GM12878 (cell line): ENCODE measurements around the gene CDYL2. TPM values are rescaled to one million over a fixed set of nuclear protein-coding genes. Genes with fewer than 3 reads are reported as not detected.

Experiments used
- ATAC-seq: fragments of 200-7000 bp; cut with Tn5 transposase; 3 replicates; pipeline ENCODE4 v1.9.1; 2020; ENCODE audit warnings: mild to moderate bottlenecking, moderate library complexity
- BruUV-seq: library from RNA; stranded (reverse); fragments of 400-500 nt; replicated peaks from 2 replicates; lab custom pipeline; 2021; lab: Mats Ljungman, UMichigan
- CTCF ChIA-PET: fragments of 300-600 bp; sonication (Branson Sonifier 250); formaldehyde crosslinking; extraction: SDS; loops from one replicate; lab custom pipeline; 2021; ENCODE audit warnings: inconsistent platforms; lab: Yijun Ruan, JAX
- POLR2A ChIA-PET: fragments of 350-600 bp; formaldehyde crosslinking; extraction: SDS; loops from one replicate; lab custom pipeline; 2021; ENCODE audit warnings: inconsistent platforms; lab: Charles Lee
- RAD21 ChIA-PET: fragments of 300-600 bp; sonication (Branson Sonifier 250); formaldehyde crosslinking; loops from one replicate; lab custom pipeline; 2023; ENCODE audit warnings: antibody characterized with exemption; ENCODE audit not compliant: unreplicated experiment; lab: Charles Lee
- SMC1A ChIA-PET: fragments of 300-600 bp; sonication (Branson Sonifier 250); formaldehyde crosslinking; loops from one replicate; lab custom pipeline; 2023; ENCODE audit not compliant: unreplicated experiment, uncharacterized antibody; lab: Charles Lee
- DNase-seq: peaks from one replicate; pipeline ENCODE4 v3.0.0-alpha.2; 2011; ENCODE audit warnings: low read depth, low spot score
- FAIRE-seq: peaks from 3 replicates; lab custom pipeline; 2011; peaks lifted over from hg19 to GRCh38; lab: Jason Lieb, UNC
- H2AFZ ChIP-seq: 2 replicates; pipeline ENCODE4 v1.6.0; 2011; ENCODE audit warnings: low read depth, low read length, control low read depth; ENCODE audit not compliant: control insufficient read depth
- H3K27ac ChIP-seq: 2 replicates; pipeline ENCODE4 v1.5.1; 2011; ENCODE audit warnings: control low read depth; ENCODE audit not compliant: control insufficient read depth, insufficient read depth
- H3K27me3 ChIP-seq, 2 experiments: replicated peaks in 1 of 2; 2 replicates each; pipeline versions ENCODE4 v1.6.0 to v1.6.1; 2011; ENCODE audit warnings: low read length in 1 of 2; ENCODE audit not compliant: control insufficient read depth in 2 of 2, insufficient read depth in 2 of 2
- H3K36me3 ChIP-seq, 2 experiments: 2 replicates each; pipeline ENCODE4 v1.5.1; 2011; ENCODE audit warnings: low read length in 1 of 2; ENCODE audit not compliant: control insufficient read depth in 2 of 2, insufficient read depth in 2 of 2
- H3K4me1 ChIP-seq: 2 replicates; pipeline ENCODE4 v1.6.1; 2011; ENCODE audit warnings: mild to moderate bottlenecking, low read length, moderate library complexity, mixed read lengths; ENCODE audit not compliant: control insufficient read depth, insufficient read depth
- H3K4me2 ChIP-seq: 2 replicates; pipeline ENCODE4 v1.6.0; 2011; ENCODE audit warnings: control low read depth; ENCODE audit not compliant: control insufficient read depth, insufficient read depth
- H3K4me3 ChIP-seq: fragments of 200-600 bp; sonication (generic); 2 replicates; pipeline ENCODE4 v1.5.1; 2016
- H3K79me2 ChIP-seq: 2 replicates; pipeline ENCODE4 v1.6.0; 2011; ENCODE audit warnings: low read length; ENCODE audit not compliant: control insufficient read depth, insufficient read depth
- H3K9ac ChIP-seq: 2 replicates; pipeline ENCODE4 v1.8.0; 2011; ENCODE audit warnings: low read length, control low read depth, mixed read lengths; ENCODE audit not compliant: control insufficient read depth, insufficient read depth
- H3K9me3 ChIP-seq: replicated peaks from 3 replicates; pipeline ENCODE4 v1.5.1; 2011; ENCODE audit warnings: mild to moderate bottlenecking, low read length; ENCODE audit not compliant: control insufficient read depth, insufficient read depth
- H4K20me1 ChIP-seq: 2 replicates; pipeline ENCODE4 v1.6.0; 2011; ENCODE audit not compliant: control insufficient read depth, insufficient read depth
- CHD1 ChIP-seq: IDR thresholded peaks from 2 replicates; pipeline ENCODE4 v1.6.1; 2012; ENCODE audit warnings: low read depth, low read length, improper control_type of control experiment
- CHD2 ChIP-seq: IDR thresholded peaks from 2 replicates; pipeline ENCODE4 v1.6.1; 2011; ENCODE audit warnings: low read depth, low read length, improper control_type of control experiment, borderline replicate concordance
- EP300 ChIP-seq, 2 experiments: fragments of 150-350 bp in 1 of 2; IDR thresholded peaks; 2 replicates each; pipeline ENCODE4 v1.6.1; 2011 to 2012; ENCODE audit warnings: low read depth in 2 of 2, low read length in 2 of 2, borderline replicate concordance in 1 of 2, improper control_type of control experiment in 1 of 2, inconsistent platforms in 1 of 2; ENCODE audit not compliant: control insufficient read depth in 1 of 2
- FOS ChIP-seq: IDR thresholded peaks from 3 replicates; pipeline ENCODE4 v1.6.1; 2011; ENCODE audit warnings: borderline replicate concordance; ENCODE audit not compliant: insufficient read length; ENCODE audit errors: extremely low read depth
- FOXM1 ChIP-seq: IDR thresholded peaks from 2 replicates; pipeline ENCODE4 v1.6.1; 2012; ENCODE audit warnings: low read depth, mild to moderate bottlenecking, inconsistent platforms, low read length, moderate library complexity
- KAT2A ChIP-seq: conservative IDR thresholded peaks from 2 replicates; pipeline ENCODE4 v1.6.1; 2011; ENCODE audit warnings: low read depth, low read length; ENCODE audit not compliant: control insufficient read depth
- SPI1 ChIP-seq: IDR thresholded peaks from 2 replicates; pipeline ENCODE4 v1.6.1; 2011; ENCODE audit warnings: low read depth, mild to moderate bottlenecking, low read length, moderate library complexity, borderline replicate concordance; ENCODE audit not compliant: insufficient read depth
- TAF1 ChIP-seq: IDR thresholded peaks from 2 replicates; pipeline ENCODE4 v1.6.1; 2011; ENCODE audit warnings: mild to moderate bottlenecking, low read depth, low read length, borderline replicate concordance
- TARDBP ChIP-seq: IDR thresholded peaks from 2 replicates; pipeline ENCODE4 v1.6.1; 2016; ENCODE audit warnings: borderline replicate concordance
- WGBS: methylation state at CpG from one replicate; pipeline ENCODE4 v1.1.6; 2016; ENCODE audit warnings: low lambda C conversion rate; ENCODE audit not compliant: insufficient replicate concordance, insufficient coverage; ENCODE audit errors: missing lambda C conversion rate; 5-methylcytosine and 5-hydroxymethylcytosine counted together
- in situ Hi-C: fragments of 300-500 bp; cut with MboI; formaldehyde crosslinking; loops from 9 replicates; pipeline ENCODE4 v1.14.3; 2018; ENCODE audit warnings: mixed read lengths
- intact Hi-C: fragments of 100-400 bp; cut with micrococcal nuclease; formaldehyde crosslinking; loops from one replicate; pipeline ENCODE4 v1.14.2; 2022; ENCODE audit not compliant: unreplicated experiment
- polyA plus RNA-seq, 11 experiments: library from polyadenylated mRNA; depleted of rRNA in 4 of 11; unstranded in 6 of 11; stranded (reverse) in 5 of 11; fragments of >200 nt; fragmentation: Nextera tagmentation in 4 of 11; fragmentation: Illumina TruSeq in 1 of 11; extraction: Ambion mirVana in 4 of 11; extraction: Trizol in 1 of 11; gene quantifications; 1 replicate in 1 of 11; 2 replicates in 10 of 11; pipeline versions ENCODE4 v1.2.1 to v1.2.3, GENCODE V29; 2011 to 2016; ENCODE audit warnings: inconsistent platforms in 2 of 11, missing spikeins in 2 of 11, low read depth in 1 of 11
- total RNA-seq, 4 experiments: library from RNA; depleted of rRNA in 3 of 4; stranded (reverse); fragments of >200 nt in 3 of 4; fragmentation: Illumina TruSeq in 1 of 4; extraction: Trizol in 1 of 4; gene quantifications; 2 replicates each; pipeline versions ENCODE4 v1.2.1 to v1.2.3, GENCODE V29; 2013 to 2021
- TF ChIP-seq, protein P1 (sequence below): fragments of 450-650 bp; conservative IDR thresholded peaks from 2 replicates; pipeline ENCODE4 v1.6.1; 2017; ENCODE audit warnings: mild to moderate bottlenecking, moderate library complexity
- TF ChIP-seq, protein P2 (sequence below): fragments of 450-650 bp; IDR thresholded peaks from 2 replicates; pipeline ENCODE4 v1.6.1; 2017; ENCODE audit warnings: low read depth, mild to moderate bottlenecking, moderate library complexity
- TF ChIP-seq, protein P3 (sequence below): IDR thresholded peaks from 2 replicates; pipeline ENCODE4 v1.6.1; 2012; ENCODE audit warnings: improper control_type of control experiment, low read depth, low read length; ENCODE audit not compliant: insufficient replicate concordance

Gene CDYL2
- total and polyA plus RNA-seq, 10 of the 15 experiments (the other 5 are each of a cell fraction or from before 2014, with no cell fraction given), result 0.27 to 22.9 (median 3.9) TPM

DNA sequence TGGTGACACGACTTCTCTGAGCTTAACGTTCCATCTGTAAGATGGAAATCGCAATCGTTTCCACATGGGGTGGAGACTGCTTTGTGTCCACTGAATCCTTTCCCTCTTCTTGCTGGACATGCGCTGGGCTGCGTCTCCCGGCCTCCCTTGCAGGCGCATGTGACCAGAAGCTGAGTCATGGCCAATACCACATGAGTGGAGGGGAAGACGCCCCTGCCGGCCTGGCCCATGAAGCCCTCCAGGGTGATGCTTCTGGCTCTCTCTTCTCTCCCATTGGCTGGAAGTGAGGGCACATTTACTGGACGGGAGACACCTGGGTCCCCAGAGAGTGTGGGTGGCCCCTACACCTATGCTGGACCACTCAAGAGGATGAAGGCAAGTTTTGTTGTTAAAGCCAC is 192.5 kb downstream of the CDYL2 start:
- H4K20me1 ChIP-seq, result no peaks in the 10 kb centered on the region
- H3K9me3 ChIP-seq, result no peaks in the 10 kb centered on the region; the same call in 2 of the 3 replicates
- no TSS peak for BruUV-seq
- no peak overlapping the region for H3K4me2 ChIP-seq
- in situ Hi-C loops, result no loop called here
- no peaks in the 10 kb centered on the region for H3K4me1 ChIP-seq
- H3K27me3 ChIP-seq, result no peaks in the 10 kb centered on the region
- SMC1A ChIA-PET, result interaction anchor here (1.1 to 2.1 kb wide), 2 partner anchors 13 to 213 kb away, joined by 3 to 6 read pairs; no protein-coding TSS in a partner anchor
- no peak overlapping the region for H3K27ac ChIP-seq
- no peak for DNase-seq
- H3K36me3 ChIP-seq, result no peaks in the 10 kb centered on the region
- TF ChIP-seq TAF1 (no peak), CHD1 (no peak), TARDBP (no peak), EP300 (IDR thresholded peaks at IDR 0.05; ENCODE audit: borderline replicate concordance in 1 of 2, control insufficient read depth in 1 of 2, low read depth in 2 of 2, low read length in 2 of 2) (no peak), FOXM1 (no peak), CHD2 (no peak), SPI1 (no peak), KAT2A (no peak), FOS (no peak)
- TF ChIP-seq, protein P1, sequence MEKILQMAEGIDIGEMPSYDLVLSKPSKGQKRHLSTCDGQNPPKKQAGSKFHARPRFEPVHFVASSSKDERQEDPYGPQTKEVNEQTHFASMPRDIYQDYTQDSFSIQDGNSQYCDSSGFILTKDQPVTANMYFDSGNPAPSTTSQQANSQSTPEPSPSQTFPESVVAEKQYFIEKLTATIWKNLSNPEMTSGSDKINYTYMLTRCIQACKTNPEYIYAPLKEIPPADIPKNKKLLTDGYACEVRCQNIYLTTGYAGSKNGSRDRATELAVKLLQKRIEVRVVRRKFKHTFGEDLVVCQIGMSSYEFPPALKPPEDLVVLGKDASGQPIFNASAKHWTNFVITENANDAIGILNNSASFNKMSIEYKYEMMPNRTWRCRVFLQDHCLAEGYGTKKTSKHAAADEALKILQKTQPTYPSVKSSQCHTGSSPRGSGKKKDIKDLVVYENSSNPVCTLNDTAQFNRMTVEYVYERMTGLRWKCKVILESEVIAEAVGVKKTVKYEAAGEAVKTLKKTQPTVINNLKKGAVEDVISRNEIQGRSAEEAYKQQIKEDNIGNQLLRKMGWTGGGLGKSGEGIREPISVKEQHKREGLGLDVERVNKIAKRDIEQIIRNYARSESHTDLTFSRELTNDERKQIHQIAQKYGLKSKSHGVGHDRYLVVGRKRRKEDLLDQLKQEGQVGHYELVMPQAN, result no peak
- TF ChIP-seq, protein P2, sequence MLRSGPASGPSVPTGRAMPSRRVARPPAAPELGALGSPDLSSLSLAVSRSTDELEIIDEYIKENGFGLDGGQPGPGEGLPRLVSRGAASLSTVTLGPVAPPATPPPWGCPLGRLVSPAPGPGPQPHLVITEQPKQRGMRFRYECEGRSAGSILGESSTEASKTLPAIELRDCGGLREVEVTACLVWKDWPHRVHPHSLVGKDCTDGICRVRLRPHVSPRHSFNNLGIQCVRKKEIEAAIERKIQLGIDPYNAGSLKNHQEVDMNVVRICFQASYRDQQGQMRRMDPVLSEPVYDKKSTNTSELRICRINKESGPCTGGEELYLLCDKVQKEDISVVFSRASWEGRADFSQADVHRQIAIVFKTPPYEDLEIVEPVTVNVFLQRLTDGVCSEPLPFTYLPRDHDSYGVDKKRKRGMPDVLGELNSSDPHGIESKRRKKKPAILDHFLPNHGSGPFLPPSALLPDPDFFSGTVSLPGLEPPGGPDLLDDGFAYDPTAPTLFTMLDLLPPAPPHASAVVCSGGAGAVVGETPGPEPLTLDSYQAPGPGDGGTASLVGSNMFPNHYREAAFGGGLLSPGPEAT, result no peak
- TF ChIP-seq, protein P3, sequence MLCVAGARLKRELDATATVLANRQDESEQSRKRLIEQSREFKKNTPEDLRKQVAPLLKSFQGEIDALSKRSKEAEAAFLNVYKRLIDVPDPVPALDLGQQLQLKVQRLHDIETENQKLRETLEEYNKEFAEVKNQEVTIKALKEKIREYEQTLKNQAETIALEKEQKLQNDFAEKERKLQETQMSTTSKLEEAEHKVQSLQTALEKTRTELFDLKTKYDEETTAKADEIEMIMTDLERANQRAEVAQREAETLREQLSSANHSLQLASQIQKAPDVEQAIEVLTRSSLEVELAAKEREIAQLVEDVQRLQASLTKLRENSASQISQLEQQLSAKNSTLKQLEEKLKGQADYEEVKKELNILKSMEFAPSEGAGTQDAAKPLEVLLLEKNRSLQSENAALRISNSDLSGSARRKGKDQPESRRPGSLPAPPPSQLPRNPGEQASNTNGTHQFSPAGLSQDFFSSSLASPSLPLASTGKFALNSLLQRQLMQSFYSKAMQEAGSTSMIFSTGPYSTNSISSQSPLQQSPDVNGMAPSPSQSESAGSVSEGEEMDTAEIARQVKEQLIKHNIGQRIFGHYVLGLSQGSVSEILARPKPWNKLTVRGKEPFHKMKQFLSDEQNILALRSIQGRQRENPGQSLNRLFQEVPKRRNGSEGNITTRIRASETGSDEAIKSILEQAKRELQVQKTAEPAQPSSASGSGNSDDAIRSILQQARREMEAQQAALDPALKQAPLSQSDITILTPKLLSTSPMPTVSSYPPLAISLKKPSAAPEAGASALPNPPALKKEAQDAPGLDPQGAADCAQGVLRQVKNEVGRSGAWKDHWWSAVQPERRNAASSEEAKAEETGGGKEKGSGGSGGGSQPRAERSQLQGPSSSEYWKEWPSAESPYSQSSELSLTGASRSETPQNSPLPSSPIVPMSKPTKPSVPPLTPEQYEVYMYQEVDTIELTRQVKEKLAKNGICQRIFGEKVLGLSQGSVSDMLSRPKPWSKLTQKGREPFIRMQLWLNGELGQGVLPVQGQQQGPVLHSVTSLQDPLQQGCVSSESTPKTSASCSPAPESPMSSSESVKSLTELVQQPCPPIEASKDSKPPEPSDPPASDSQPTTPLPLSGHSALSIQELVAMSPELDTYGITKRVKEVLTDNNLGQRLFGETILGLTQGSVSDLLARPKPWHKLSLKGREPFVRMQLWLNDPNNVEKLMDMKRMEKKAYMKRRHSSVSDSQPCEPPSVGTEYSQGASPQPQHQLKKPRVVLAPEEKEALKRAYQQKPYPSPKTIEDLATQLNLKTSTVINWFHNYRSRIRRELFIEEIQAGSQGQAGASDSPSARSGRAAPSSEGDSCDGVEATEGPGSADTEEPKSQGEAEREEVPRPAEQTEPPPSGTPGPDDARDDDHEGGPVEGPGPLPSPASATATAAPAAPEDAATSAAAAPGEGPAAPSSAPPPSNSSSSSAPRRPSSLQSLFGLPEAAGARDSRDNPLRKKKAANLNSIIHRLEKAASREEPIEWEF, result no peak
- TF ChIP-seq, all 136 proteins: peak for 0
- ChIA-PET RAD21 (no interaction called here), CTCF (no interaction called here), POLR2A (no interaction called here)
- Histone ChIP-seq H3K79me2 (no peaks in the 10 kb centered on the region), H3K9ac (no peak overlapping the region), H2AFZ (no peak overlapping the region), H3K4me3 (no peak overlapping the region)
- intact Hi-C loops, result no loop called here
- 81% methylated on average over 11 of the region's 11 CpGs for WGBS
- no peak for FAIRE-seq
- ATAC-seq, result no peak
